BLaER1 (cell line): Measurements from ENCODE around the gene ARL9.

Source experiments
- H3K27ac ChIP-seq: shearing (Covaris generic); formaldehyde crosslinking; 2 replicates; pipeline ENCODE4 v1.8.1; 2022
- H3K27me3 ChIP-seq: shearing (Covaris generic); formaldehyde crosslinking; 2 replicates; pipeline ENCODE4 v1.8.1; 2022
- H3K36me3 ChIP-seq: shearing (Covaris generic); formaldehyde crosslinking; 2 replicates; pipeline ENCODE4 v1.8.1; 2022
- H3K4me1 ChIP-seq: shearing (Covaris generic); formaldehyde crosslinking; 2 replicates; pipeline ENCODE4 v1.8.1; 2022
- H3K4me2 ChIP-seq: shearing (Covaris generic); formaldehyde crosslinking; 2 replicates; pipeline ENCODE4 v1.8.1; 2022
- H3K4me3 ChIP-seq: shearing (Covaris generic); formaldehyde crosslinking; 2 replicates; pipeline ENCODE4 v1.8.1; 2022
- H3K9ac ChIP-seq: shearing (Covaris generic); formaldehyde crosslinking; 2 replicates; pipeline ENCODE4 v1.8.1; 2022
- H3K9me3 ChIP-seq: shearing (Covaris generic); formaldehyde crosslinking; 2 replicates; pipeline ENCODE4 v1.8.1; 2022
- H4K20me1 ChIP-seq: shearing (Covaris generic); formaldehyde crosslinking; 2 replicates; pipeline ENCODE4 v1.8.1; 2022
- Cebpa-rat ChIP-seq: shearing (Covaris generic); IDR thresholded peaks from 2 replicates; pipeline ENCODE4 v1.8.1; 2022

ARL9 gene

GRCh38 chr4:56468097-56468422, 37.5 kb upstream of the ARL9 start:
- Histone ChIP-seq H3K9ac (peak overlapping the region; percentile 92), H3K27me3 (no peaks in the 10 kb centered on the region), H3K4me1 (peaks cover 46% of the 10 kb centered on the region), H3K4me3 (peak overlapping the region; percentile 96), H3K9me3 (no peaks in the 10 kb centered on the region), H3K36me3 (peaks cover 33% of the 10 kb centered on the region), H3K27ac (peak overlapping the region; percentile 90), H4K20me1 (peaks cover 50% of the 10 kb centered on the region), H3K4me2 (peak overlapping the region; percentile 93)
- TF ChIP-seq Cebpa-rat = no peak

DNA sequence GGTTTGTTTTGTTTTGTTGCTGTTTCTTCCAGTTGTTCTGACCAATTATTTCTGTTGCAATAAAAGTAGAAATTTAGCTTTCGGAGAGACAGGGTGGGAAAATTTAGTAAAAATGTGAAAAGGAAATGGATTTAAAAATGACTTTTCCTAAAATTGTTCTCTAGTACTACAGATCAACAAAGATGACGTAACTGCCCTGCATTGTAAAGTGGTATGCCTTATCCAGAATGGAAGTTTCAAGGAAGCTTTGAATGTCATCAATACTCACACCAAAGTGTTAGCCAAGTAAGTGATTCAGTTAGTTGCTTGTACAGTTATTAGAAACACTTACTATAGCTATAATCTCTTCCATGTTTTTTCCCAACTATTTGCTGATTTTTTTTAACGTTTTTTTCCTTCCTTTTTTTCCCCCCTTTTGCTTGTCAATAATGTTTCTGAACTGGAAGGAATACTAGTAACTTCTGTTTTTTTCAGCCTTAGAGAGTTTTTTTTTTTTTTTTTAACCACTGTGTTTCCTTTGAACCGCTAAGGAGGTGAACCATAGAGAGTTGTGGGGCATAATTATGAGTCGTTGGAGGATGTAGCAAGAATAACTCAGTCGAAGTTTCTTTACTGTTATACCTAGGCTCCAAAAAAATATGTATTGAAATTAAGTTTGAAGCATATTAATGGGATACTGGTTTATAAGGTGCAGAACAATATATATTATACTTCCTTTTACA, 35.9 kb upstream of the ARL9 start:
- peak overlapping the region; percentile 96; the same call in 1 of the 2 replicates for H3K4me3 ChIP-seq
- peaks cover 40% of the 10 kb centered on the region for H4K20me1 ChIP-seq
- no peak overlapping the region for H3K27ac ChIP-seq
- peaks cover 44% of the 10 kb centered on the region for H3K36me3 ChIP-seq
- no peaks in the 10 kb centered on the region for H3K9me3 ChIP-seq
- peak overlapping the region; percentile 93 for H3K4me2 ChIP-seq
- peaks cover 43% of the 10 kb centered on the region for H3K4me1 ChIP-seq
- H3K27me3 ChIP-seq = no peaks in the 10 kb centered on the region
- peak overlapping the region; percentile 92; the same call in 1 of the 2 replicates for H3K9ac ChIP-seq
- no peak for TF ChIP-seq Cebpa-rat

GRCh38 chr4:56475917-56476316, 29.7 kb upstream of the ARL9 start:
- Histone ChIP-seq H3K9ac (no peak overlapping the region), H3K27ac (no peak overlapping the region), H3K27me3 (no peaks in the 10 kb centered on the region), H3K36me3 (peaks cover 96% of the 10 kb centered on the region), H4K20me1 (peaks cover 6% of the 10 kb centered on the region), H3K9me3 (no peaks in the 10 kb centered on the region), H3K4me1 (no peaks in the 10 kb centered on the region), H3K4me2 (no peak overlapping the region), H3K4me3 (no peak overlapping the region)
- no peak for TF ChIP-seq Cebpa-rat

DNA sequence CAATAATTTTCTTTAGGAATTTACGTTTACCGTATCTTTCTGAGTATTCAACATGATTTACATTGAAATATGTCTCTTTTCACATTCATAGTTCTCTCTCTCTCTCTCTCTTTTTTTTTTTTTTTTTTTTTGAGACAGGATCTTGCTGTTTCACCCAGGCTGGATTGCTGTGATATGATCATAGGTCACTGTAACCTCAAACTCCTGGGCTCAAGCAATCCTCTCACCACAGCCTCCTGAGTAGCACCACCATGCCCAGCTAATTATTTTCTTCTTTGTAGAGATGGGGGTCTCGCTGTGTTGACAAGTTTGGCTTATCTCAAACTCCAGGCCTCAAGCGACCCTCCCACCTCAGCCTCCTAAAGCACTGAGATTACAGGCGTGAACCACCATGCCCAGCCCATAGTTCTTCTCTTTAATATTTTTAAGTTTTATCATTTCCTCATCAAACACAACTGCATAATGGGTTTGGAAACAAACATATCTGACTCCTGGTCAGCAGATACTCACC, 28.3 kb upstream of the ARL9 start:
- Histone ChIP-seq H3K4me3 (no peak overlapping the region), H3K9ac (no peak overlapping the region), H3K27me3 (no peaks in the 10 kb centered on the region), H3K9me3 (no peaks in the 10 kb centered on the region), H3K4me2 (no peak overlapping the region), H3K27ac (no peak overlapping the region), H3K4me1 (no peaks in the 10 kb centered on the region), H3K36me3 (peaks cover 98% of the 10 kb centered on the region), H4K20me1 (no peaks in the 10 kb centered on the region)
- no peak for TF ChIP-seq Cebpa-rat

DNA sequence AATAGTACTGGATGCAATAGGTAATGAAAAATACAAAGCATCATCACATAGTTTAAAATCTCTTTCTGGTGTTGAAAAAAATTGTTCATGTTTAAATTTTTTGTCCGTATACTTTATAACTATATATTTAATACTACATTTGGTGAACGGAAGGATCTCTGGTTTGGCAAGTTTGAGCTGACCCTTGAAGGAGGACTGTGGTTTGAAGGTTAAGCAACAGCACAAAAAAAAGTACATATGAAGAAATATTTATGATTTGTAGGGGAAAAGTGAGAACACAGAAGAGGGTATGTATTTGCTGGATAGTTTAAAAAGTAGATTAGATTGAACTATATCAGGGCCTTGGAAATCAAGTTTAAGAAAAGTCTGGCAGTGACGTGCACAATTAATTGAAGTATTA, 24.9 kb upstream of the ARL9 start:
- Histone ChIP-seq H3K9ac (no peak overlapping the region), H3K4me1 (no peaks in the 10 kb centered on the region), H3K36me3 (peaks cover 96% of the 10 kb centered on the region), H3K4me3 (no peak overlapping the region), H4K20me1 (no peaks in the 10 kb centered on the region), H3K9me3 (no peaks in the 10 kb centered on the region), H3K4me2 (no peak overlapping the region), H3K27me3 (no peaks in the 10 kb centered on the region), H3K27ac (no peak overlapping the region)
- TF ChIP-seq Cebpa-rat = no peak

GRCh38 chr4:56496241-56496640, 9.3 kb upstream of the ARL9 start:
- Histone ChIP-seq H3K9ac (no peak overlapping the region), H3K27ac (no peak overlapping the region), H3K9me3 (no peaks in the 10 kb centered on the region), H3K4me3 (no peak overlapping the region), H4K20me1 (no peaks in the 10 kb centered on the region), H3K27me3 (no peaks in the 10 kb centered on the region), H3K4me1 (no peaks in the 10 kb centered on the region), H3K36me3 (peaks cover 93% of the 10 kb centered on the region), H3K4me2 (no peak overlapping the region)
- no peak for TF ChIP-seq Cebpa-rat

GRCh38 chr4:56511098-56511497, 5.5 kb downstream of the ARL9 start:
- Histone ChIP-seq H3K4me2 (no peak overlapping the region), H3K9ac (no peak overlapping the region), H3K4me1 (peaks cover 10% of the 10 kb centered on the region; the same call in 1 of the 2 replicates), H3K4me3 (no peak overlapping the region), H3K27ac (no peak overlapping the region), H3K27me3 (peaks cover 8% of the 10 kb centered on the region), H4K20me1 (no peaks in the 10 kb centered on the region), H3K36me3 (peaks cover 17% of the 10 kb centered on the region; the same call in 1 of the 2 replicates), H3K9me3 (no peaks in the 10 kb centered on the region)
- TF ChIP-seq Cebpa-rat = no peak

DNA sequence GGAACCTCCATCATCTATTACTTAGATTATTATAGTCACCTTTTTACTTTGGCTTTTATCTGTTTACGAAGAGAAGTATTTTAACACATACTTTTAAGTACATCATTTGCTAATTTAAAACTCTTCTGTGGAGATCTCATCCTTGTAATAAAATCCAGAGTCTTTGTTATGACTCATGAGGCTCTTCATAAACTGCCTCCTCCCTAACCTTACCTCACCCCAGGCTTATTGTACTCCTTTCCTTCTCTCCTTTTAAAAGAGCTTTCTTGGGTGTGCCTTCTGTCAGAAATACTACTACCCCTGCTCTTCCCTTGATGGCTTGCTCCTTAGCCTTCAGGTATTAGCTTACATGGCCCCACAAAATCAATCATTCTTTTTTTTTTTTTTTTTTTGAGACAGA, 6.6 kb downstream of the ARL9 start:
- 0 out of 2 replicates have a peak, but pooled peaks cover 2% of the 10 kb centered on the region for H3K4me1 ChIP-seq
- H3K36me3 ChIP-seq = peaks cover 17% of the 10 kb centered on the region; the same call in 1 of the 2 replicates
- H3K4me3 ChIP-seq = no peak overlapping the region
- no peaks in the 10 kb centered on the region for H4K20me1 ChIP-seq
- no peak overlapping the region for H3K4me2 ChIP-seq
- TF ChIP-seq Cebpa-rat = no peak
- no peaks in the 10 kb centered on the region for H3K9me3 ChIP-seq
- H3K9ac ChIP-seq = no peak overlapping the region
- no peak overlapping the region for H3K27ac ChIP-seq
- no peaks in the 10 kb centered on the region for H3K27me3 ChIP-seq

- Histone ChIP-seq H4K20me1 (no peaks in the 10 kb centered on the region), H3K4me3 (no peak overlapping the region), H3K27ac (no peak overlapping the region), H3K4me2 (no peak overlapping the region), H3K9ac (no peak overlapping the region), H3K27me3 (no peaks in the 10 kb centered on the region), H3K4me1 (no peaks in the 10 kb centered on the region), H3K9me3 (no peaks in the 10 kb centered on the region), H3K36me3 (peaks cover 17% of the 10 kb centered on the region; the same call in 1 of the 2 replicates)
- TF ChIP-seq Cebpa-rat = no peak
Observed at GRCh38 chr4:56513517-56513916, 7.9 kb downstream of the ARL9 start.

- Histone ChIP-seq H3K36me3 (no peaks in the 10 kb centered on the region), H3K4me3 (peak overlapping the region; percentile 41; the same call in 1 of the 2 replicates), H3K4me2 (peak overlapping the region; percentile 55), H3K4me1 (no peaks in the 10 kb centered on the region), H3K9ac (no peak overlapping the region), H3K27me3 (peaks cover 23% of the 10 kb centered on the region), H3K9me3 (peaks cover 15% of the 10 kb centered on the region), H4K20me1 (no peaks in the 10 kb centered on the region), H3K27ac (no peak overlapping the region)
- TF ChIP-seq Cebpa-rat = no peak
Observed at GRCh38 chr4:56530269-56531148, 24.9 kb downstream of the ARL9 start.
